Right atrium auricular region (tissue), 2 donors: ENCODE measurements around the gene C1orf141. TPM values are rescaled to one million over a fixed set of nuclear protein-coding genes. Genes with fewer than 3 reads are reported as not detected.
A peak's percentile ranks its signal among the peaks of the same experiment; 100 is the strongest.

Source experiments
- DNase-seq: peaks from one replicate; pipeline ENCODE4 v3.0.0-alpha.2; 2019; ENCODE audit warnings: low spot score
- H3K27ac ChIP-seq, 2 donors: fragments of 200-600 bp; sonication (generic); 1 replicate in 1 of 2; 2 replicates in 1 of 2; pipeline ENCODE4 v1.5.1; 2016 to 2019
- H3K27me3 ChIP-seq, 2 donors: fragments of 200-600 bp; sonication (generic); one replicate each; pipeline versions ENCODE4 v1.5.1 to v1.6.0; 2017 to 2019
- H3K36me3 ChIP-seq: fragments of 200-600 bp; sonication (generic); one replicate; pipeline ENCODE4 v1.5.1; 2016
- H3K4me1 ChIP-seq, 2 donors: fragments of 200-600 bp; sonication (generic); one replicate each; pipeline versions ENCODE4 v1.5.1 to v1.6.0; 2017 to 2019
- H3K4me3 ChIP-seq, 2 donors: fragments of 200-600 bp; sonication (generic); 1 replicate in 1 of 2; 2 replicates in 1 of 2; pipeline ENCODE4 v1.5.1; 2017 to 2019; ENCODE audit warnings: mild to moderate bottlenecking in 1 of 2, moderate library complexity in 1 of 2
- H3K9me3 ChIP-seq, 2 donors: fragments of 200-600 bp; sonication (generic); one replicate each; pipeline ENCODE4 v1.5.1; 2019
- total RNA-seq, 2 donors: library from RNA; depleted of rRNA; stranded (reverse); fragments of >200 nt; gene quantifications; one replicate each; pipeline ENCODE4 v1.1.0, GENCODE V29; 2016
- TF ChIP-seq, protein P1 (sequence below), 2 donors: fragments of 200-600 bp; sonication (generic); IDR thresholded peaks; one replicate each; pipeline ENCODE4 v1.5.1; 2019; ENCODE audit warnings: antibody characterized with exemption in 2 of 2

C1orf141 gene
- total RNA-seq, 2 donors from 2014 or later, result not detected

- no peak for DNase-seq
- Histone ChIP-seq H3K4me3 (no peak overlapping the region), H3K36me3 (no peaks in the 10 kb centered on the region), H3K27me3 (no peaks in the 10 kb centered on the region), H3K9me3 (no peaks in the 10 kb centered on the region), H3K27ac (no peak overlapping the region), H3K4me1 (no peaks in the 10 kb centered on the region)
- TF ChIP-seq, protein P1, sequence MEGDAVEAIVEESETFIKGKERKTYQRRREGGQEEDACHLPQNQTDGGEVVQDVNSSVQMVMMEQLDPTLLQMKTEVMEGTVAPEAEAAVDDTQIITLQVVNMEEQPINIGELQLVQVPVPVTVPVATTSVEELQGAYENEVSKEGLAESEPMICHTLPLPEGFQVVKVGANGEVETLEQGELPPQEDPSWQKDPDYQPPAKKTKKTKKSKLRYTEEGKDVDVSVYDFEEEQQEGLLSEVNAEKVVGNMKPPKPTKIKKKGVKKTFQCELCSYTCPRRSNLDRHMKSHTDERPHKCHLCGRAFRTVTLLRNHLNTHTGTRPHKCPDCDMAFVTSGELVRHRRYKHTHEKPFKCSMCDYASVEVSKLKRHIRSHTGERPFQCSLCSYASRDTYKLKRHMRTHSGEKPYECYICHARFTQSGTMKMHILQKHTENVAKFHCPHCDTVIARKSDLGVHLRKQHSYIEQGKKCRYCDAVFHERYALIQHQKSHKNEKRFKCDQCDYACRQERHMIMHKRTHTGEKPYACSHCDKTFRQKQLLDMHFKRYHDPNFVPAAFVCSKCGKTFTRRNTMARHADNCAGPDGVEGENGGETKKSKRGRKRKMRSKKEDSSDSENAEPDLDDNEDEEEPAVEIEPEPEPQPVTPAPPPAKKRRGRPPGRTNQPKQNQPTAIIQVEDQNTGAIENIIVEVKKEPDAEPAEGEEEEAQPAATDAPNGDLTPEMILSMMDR (IDR thresholded peaks at IDR 0.05), result no peak
Observed at GRCh38 chr1:67162954-67163353, 28.2 kb upstream of the C1orf141 start.

DNA sequence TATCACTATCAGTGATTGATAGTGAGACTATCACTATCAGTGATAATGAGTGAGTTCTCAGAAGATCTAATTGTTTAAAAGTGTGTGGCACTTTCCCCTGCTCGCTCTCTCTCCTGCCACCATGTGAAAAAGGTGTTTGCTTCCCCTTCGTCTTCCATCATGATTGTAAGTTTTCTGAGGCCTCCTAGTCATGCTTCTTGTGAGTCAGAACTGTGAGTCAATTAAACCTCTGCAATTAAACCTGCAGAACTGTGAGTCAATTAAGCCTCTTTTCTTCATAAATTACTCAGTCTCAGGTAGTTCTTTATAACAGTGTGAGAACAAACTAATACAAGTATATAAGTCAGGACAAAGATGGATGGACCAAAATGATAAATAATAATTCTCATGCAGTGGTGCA is 24.5 kb upstream of the C1orf141 start:
- no peak overlapping the region for H3K27ac ChIP-seq
- TF ChIP-seq, protein P1 (IDR thresholded peaks at IDR 0.05), result no peak
- no peak for DNase-seq
- H3K27me3 ChIP-seq, result no peaks in the 10 kb centered on the region
- H3K36me3 ChIP-seq, result no peaks in the 10 kb centered on the region
- H3K9me3 ChIP-seq, result peaks cover 0 to 5% of the 10 kb centered on the region in 2 donors
- H3K4me3 ChIP-seq, result no peak overlapping the region
- no peaks in the 10 kb centered on the region for H3K4me1 ChIP-seq

DNA sequence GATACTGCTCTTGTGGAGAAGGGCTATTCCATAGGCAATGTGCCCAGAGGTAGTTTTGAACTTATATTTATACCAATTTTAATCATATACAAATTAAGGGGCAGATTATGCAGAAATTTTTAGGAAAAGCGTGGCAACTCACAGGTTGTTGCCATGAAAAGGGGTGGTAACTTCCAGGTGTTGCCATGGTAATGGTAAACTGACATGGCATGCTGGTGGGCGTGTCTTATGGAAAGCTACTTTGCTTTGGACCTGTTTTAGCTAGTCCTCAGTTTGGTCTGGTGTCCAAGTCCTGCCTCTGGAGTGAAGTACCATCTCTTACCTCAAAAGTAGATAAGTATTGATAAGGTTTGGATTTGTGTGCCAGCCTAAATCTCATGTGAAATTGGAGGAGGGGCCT is 23.6 kb upstream of the C1orf141 start:
- Histone ChIP-seq H3K4me3 (no peak overlapping the region), H3K27me3 (no peaks in the 10 kb centered on the region), H3K27ac (no peak overlapping the region), H3K36me3 (no peaks in the 10 kb centered on the region), H3K4me1 (no peaks in the 10 kb centered on the region), H3K9me3 (peaks cover 0 to 11% of the 10 kb centered on the region in 2 donors)
- no peak for DNase-seq
- TF ChIP-seq, protein P1 (IDR thresholded peaks at IDR 0.05), result no peak

DNA sequence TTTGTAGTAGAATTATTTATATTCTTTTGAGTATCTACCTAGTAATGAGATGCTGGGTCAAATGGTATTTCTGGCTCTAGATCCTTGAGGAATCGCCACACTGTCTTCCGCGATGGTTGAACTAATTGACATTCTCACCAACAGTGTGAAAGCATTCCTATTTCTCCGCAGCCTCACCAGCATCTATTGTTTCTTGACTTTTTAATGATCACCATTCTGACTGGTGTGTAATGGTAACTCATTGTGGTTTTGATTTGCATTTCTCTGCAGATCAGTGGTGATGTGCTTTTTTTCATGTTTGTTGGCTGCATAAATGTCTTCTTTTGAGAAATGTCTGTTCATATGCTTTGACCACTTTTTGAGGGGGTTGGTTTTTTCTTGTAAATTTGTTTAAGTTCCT is 16.2 kb upstream of the C1orf141 start:
- Histone ChIP-seq H3K27ac (no peak overlapping the region), H3K9me3 (peaks cover 0 to 11% of the 10 kb centered on the region in 2 donors), H3K27me3 (no peaks in the 10 kb centered on the region), H3K36me3 (no peaks in the 10 kb centered on the region), H3K4me1 (no peaks in the 10 kb centered on the region), H3K4me3 (no peak overlapping the region)
- no peak for DNase-seq
- TF ChIP-seq, protein P1 (IDR thresholded peaks at IDR 0.05), result no peak

GRCh38 chr1:67149179-67149770 is 14.5 kb upstream of the C1orf141 start:
- H3K27me3 ChIP-seq, result no peaks in the 10 kb centered on the region
- H3K4me3 ChIP-seq, result no peak overlapping the region
- H3K36me3 ChIP-seq, result no peaks in the 10 kb centered on the region
- H3K27ac ChIP-seq, result no peak overlapping the region
- TF ChIP-seq, protein P1 (IDR thresholded peaks at IDR 0.05), result peak; percentile 42 to 78
- DNase-seq, result no peak
- H3K9me3 ChIP-seq, result peaks cover 0 to 6% of the 10 kb centered on the region in 2 donors
- no peaks in the 10 kb centered on the region for H3K4me1 ChIP-seq
